NK-92 treated with Interleukin-12 subunit alpha and Interleukin-12 subunit beta, amount 100 ng/mL, for 24 hours (cell line): Measurements from ENCODE around the gene TEX48.

Experiments used
- DNase-seq: peaks from one replicate; lab custom pipeline; 2025; lab: John Stamatoyannopoulos, UW

The TEX48 gene

GRCh38 chr9:114681594-114682332 is at the start of gene TEX48:
Gene TEX48, minus strand, starts transcription at chr9:114682192. Its CDS starts 10,469 bp downstream, at chr9:114671723.
- peak; percentile 77 for DNase-seq

GRCh38 chr9:114731701-114732100 is 49.7 kb upstream of the TEX48 start:
- no peak for DNase-seq

- DNase-seq: no peak
Observed at GRCh38 chr9:114729706-114730105, 47.7 kb upstream of the TEX48 start.

GRCh38 chr9:114725930-114726329 is 43.9 kb upstream of the TEX48 start:
- DNase-seq: no peak

GRCh38 chr9:114724744-114725143 is 42.8 kb upstream of the TEX48 start:
- DNase-seq: no peak

GRCh38 chr9:114723931-114724330 is 41.9 kb upstream of the TEX48 start:
- DNase-seq: no peak

- no peak for DNase-seq
Observed at GRCh38 chr9:114722937-114723620, 41.1 kb upstream of the TEX48 start.

- no peak for DNase-seq
Observed at GRCh38 chr9:114722081-114722621, 40.2 kb upstream of the TEX48 start.

- no peak for DNase-seq
Observed at GRCh38 chr9:114721491-114722079, 39.6 kb upstream of the TEX48 start.

- no peak for DNase-seq
Observed at GRCh38 chr9:114720086-114720676, 38.2 kb upstream of the TEX48 start.

GRCh38 chr9:114719290-114719689 is 37.3 kb upstream of the TEX48 start:
- DNase-seq: no peak

- DNase-seq: peak; percentile 88
Observed at GRCh38 chr9:114718801-114719221, 36.8 kb upstream of the TEX48 start.

- DNase-seq: no peak
Observed at GRCh38 chr9:114717908-114718486, 36.0 kb upstream of the TEX48 start.

- DNase-seq: no peak
Observed at GRCh38 chr9:114709636-114710035, 27.6 kb upstream of the TEX48 start.

GRCh38 chr9:114706711-114707110 is 24.7 kb upstream of the TEX48 start:
- DNase-seq: no peak

- DNase-seq: no peak
Observed at GRCh38 chr9:114701988-114702387, 20.0 kb upstream of the TEX48 start.

- DNase-seq: no peak
Observed at GRCh38 chr9:114697951-114698351, 16.0 kb upstream of the TEX48 start.

- no peak for DNase-seq
Observed at GRCh38 chr9:114696814-114697544, 15.0 kb upstream of the TEX48 start.

GRCh38 chr9:114695948-114696347 is 14.0 kb upstream of the TEX48 start:
- DNase-seq: no peak

- DNase-seq: no peak
Observed at GRCh38 chr9:114694719-114695269, 12.8 kb upstream of the TEX48 start.

GRCh38 chr9:114694146-114694545 is 12.2 kb upstream of the TEX48 start:
- DNase-seq: no peak
